GM03348 (cell line): ENCODE results near the gene PWP1.
A peak's percentile ranks its signal among the peaks of the same experiment; 100 is the strongest.

Source experiments
- DNase-seq: peaks from one replicate; pipeline ENCODE4 v3.0.0; 2012; ENCODE audit warnings: low spot score

Gene PWP1

GRCh38 chr12:107736914-107737313 lies 51.3 kb downstream of the PWP1 start:
- DNase-seq, result no peak

- peak; percentile 70 for DNase-seq
These were observed 62.9 kb downstream of the PWP1 start for GRCh38 chr12:107748472-107748871.

GRCh38 chr12:107749083-107749482 lies 63.5 kb downstream of the PWP1 start:
- DNase-seq, result peak; percentile 72

- peak; percentile 72 for DNase-seq
These were observed 73.8 kb downstream of the PWP1 start for GRCh38 chr12:107759410-107759809.

GRCh38 chr12:107760207-107760808 lies 74.7 kb downstream of the PWP1 start:
- DNase-seq, result peak; percentile 42

GRCh38 chr12:107760809-107761501 lies 75.4 kb downstream of the PWP1 start, which contains the start of gene PRDM4:
Gene PRDM4 (minus strand): TSS chr12:107761137. CDS start chr12:107760515, 622 bp downstream.
- DNase-seq, result peak; percentile 100

GRCh38 chr12:107761502-107761904 lies 75.9 kb downstream of the PWP1 start:
- DNase-seq, result no peak
